Measurements from ENCODE around the gene BRSK2.

DNA sequence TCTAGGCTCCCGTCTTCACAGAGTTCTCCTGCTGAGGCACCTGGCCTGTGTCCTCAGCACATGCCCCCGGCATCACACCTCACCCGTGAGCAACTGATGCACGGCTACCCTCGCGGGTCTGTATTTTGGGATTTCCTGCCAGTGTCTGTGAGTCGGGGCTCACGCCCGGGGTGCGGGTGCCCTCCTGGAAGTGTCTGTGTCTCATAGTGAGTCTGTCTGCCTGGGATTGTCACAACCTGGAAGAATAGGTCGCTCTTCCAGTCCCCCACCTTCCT, 11.4 kb downstream of the BRSK2 start:
- TF ChIP-seq, protein P1, sequence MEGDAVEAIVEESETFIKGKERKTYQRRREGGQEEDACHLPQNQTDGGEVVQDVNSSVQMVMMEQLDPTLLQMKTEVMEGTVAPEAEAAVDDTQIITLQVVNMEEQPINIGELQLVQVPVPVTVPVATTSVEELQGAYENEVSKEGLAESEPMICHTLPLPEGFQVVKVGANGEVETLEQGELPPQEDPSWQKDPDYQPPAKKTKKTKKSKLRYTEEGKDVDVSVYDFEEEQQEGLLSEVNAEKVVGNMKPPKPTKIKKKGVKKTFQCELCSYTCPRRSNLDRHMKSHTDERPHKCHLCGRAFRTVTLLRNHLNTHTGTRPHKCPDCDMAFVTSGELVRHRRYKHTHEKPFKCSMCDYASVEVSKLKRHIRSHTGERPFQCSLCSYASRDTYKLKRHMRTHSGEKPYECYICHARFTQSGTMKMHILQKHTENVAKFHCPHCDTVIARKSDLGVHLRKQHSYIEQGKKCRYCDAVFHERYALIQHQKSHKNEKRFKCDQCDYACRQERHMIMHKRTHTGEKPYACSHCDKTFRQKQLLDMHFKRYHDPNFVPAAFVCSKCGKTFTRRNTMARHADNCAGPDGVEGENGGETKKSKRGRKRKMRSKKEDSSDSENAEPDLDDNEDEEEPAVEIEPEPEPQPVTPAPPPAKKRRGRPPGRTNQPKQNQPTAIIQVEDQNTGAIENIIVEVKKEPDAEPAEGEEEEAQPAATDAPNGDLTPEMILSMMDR (IDR thresholded peaks at IDR 0.05; ENCODE audit: low read length) = no peak
- TF ChIP-seq EZH2 (IDR thresholded peaks at IDR 0.05; ENCODE audit: borderline replicate concordance, low read length) = no peak
